GM20431 (cell line): ENCODE measurements around the gene UPK1B.

Experiments used
- in situ Hi-C: fragments of 300-500 bp; cut with MseI, MboI; formaldehyde crosslinking; loops from one replicate; pipeline ENCODE4 v1.15.0; 2020; ENCODE audit warnings: low sequenced_read_pairs; ENCODE audit not compliant: unreplicated experiment

The UPK1B gene

DNA sequence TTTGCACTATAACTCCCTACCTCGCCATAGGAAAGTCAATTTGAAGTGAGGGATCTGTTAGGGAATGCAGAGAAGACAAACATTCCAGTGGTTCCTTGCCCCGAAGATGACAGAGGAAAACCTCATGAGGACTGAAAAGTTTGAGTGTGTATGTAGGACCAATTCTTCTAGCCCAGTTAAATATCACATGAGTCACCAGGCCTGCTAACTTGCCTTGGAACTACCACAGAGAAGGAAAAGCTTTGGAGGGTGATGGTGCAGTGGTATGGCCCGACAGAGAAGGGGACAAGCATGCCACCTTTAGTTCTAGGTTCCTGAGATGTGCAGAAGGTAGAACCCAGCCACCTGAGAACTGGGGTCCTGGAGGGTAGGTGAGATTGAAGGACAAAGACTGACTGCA lies 2.6 kb upstream of the UPK1B start:
- in situ Hi-C loops: no loop called here

DNA sequence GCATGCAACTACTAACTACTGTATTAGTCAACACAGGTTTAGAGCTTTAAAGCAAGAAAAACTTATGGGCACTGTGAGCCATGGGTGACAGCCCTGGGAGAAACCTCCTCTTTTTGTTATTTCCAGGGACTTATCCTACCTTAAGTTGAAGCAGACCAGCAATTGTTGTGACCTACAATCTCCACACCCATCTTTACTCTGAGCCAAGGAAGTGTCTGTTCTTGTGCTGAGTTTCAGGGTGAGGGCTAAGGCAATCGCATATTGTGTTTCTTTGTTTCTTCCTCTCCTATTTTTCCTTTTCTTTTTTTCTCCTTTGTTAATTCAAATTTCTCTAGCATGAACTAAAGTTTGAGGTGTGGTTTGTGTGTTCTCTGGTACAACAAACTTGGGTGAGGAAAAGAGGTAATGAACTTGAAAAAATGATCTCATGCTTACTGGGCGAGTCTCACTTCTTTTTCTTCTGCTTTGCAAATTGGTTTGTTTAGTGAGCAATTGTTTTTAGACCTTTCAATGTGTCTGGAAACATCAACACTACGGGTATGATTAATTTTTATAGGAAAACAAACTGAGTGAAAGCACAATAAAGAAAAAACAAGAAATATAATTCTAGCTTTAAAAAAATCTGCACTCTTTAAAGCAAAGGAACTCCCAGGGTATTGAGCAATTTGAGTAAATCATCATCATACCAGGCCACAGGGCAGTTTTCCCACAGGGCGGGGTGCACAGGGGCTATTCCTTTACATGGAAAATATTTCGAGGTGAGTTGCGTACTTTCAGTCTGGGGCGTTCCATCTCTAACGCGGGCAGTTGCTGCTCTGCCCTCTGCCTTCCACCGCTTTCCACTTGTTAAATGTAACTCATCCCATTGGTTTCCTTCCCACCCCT lies 2.7 kb downstream of the UPK1B start:
- in situ Hi-C loops: no loop called here

DNA sequence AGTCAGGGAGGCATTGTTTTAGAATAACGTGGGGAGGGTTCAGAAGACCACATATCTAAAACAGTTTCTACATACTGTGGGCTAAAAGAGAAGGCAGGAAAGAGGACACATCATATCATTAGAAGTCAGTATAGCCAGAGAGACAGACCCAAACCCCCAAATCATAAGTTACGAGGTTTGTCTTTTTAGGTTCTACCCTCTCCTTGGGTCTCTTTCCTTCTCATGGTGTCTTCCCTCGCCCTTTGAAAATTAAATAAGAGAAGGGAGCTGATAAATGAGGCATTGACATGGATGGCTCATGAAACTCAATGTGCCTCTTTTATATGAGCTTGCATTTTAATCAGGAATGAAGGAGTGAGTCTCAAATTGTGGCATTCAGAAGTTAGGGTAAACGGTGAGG lies 3.4 kb downstream of the UPK1B start:
- in situ Hi-C loops: no loop called here

DNA sequence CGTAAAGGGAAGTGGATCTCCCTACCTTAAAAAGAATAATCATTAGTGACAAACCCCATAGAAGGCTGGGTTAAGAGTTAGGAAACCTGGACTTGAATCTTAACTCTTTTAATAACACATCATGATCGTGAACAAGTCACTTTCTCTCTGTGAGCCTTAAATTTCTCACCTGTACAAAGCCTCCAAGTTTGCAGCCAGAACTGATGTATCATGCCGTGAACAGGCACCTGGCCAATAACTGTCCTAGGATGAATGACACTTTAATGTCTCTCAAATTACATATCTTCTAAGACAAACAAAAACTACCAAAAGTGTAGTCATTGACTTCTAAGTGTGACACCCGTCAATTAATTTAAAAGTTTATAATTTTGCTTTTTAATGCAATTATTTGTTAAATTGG lies 3.9 kb downstream of the UPK1B start:
- in situ Hi-C loops: no loop called here

DNA sequence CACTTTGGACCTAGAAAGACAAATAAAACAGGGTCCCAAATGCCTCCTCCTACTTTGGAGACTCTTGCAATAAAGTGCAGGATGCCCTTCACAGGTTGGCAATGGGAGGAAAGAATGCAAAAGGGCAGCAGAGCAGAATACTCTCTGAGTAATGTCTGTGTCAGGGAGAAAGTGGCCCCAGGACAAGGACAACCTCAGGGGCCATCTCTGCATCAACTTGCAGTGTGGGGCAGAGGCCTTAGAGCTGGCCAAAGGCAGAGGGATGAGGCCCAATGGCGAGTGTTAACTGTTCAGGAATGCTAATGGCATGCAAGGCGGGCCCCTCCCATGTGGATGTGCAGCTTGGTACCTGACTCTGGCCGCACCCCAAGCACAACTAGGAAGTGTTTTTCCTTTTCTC lies 8.4 kb downstream of the UPK1B start:
- in situ Hi-C loops: no loop called here

DNA sequence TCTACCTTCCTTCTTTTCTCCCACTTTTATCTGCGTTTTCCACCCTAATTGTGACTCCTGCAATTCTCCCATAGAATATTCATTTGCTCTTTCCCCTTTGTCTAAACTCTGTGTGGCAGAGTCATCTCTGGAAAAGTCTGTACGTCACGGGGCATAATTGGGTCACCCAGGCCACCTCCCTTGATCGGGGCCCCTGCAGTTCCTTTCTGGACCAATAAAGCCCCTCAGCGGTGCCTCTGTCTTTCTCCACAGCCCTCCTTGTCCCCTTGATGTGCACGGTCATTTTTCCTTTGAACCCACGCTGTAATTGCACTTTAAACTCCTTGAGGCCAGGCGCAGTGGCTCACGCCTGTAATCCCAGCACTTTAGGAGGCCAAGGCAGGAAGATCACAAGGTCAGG lies 10.7 kb downstream of the UPK1B start:
- in situ Hi-C loops: no loop called here

DNA sequence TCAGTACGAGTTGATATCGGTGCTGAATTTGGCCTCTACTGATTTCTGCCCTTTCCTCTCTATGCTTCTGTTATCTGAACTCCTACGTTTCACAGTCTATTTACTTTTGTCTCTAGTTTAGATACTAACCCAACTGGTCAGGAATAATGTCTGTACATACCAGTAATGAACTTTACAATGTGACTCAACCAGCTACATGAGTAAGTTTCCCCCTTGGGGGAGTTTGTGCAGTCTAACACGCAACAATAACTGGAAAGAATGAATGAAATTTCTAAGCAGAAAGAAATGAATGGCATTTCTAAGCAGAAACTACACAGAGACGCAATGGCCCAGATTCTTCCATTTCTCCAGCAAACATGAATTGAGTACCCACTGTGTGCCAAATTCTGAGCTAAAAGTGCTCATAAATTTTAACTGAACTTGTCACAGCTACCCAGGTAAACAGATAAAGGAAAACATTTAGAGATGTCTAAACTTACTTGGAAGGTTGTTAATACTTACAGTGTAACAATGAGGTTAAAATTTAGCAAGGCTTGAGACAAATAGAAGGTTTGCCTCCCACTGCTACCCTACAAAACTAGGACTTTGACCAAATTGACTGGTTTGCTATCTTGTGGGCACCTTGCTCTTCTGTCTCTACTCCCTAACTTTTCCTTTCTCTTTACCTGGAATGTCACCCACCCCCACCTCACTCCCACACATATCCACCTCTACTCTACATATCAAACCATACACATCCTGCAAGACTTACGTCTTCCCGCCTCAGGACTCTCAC lies 11.6 kb downstream of the UPK1B start:
- in situ Hi-C loops: no loop called here

DNA sequence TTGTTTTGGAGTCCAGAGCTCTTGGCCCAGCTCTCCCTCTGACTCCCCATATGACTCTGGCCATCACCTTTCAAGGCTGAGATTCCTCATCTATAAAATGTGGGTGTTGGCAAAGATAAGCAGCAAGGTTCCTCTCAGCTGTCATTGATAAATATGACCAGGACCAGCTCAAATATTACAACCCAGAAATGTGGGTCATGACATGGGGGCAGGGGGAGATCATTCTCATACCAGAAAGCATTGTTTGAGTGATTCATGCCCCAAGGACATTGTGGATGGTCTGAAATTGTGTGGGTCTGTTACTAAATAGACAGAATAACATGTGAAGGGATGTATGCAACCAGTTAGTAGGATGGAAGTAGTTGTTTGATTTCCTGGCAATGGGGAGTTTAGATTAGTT lies 13.9 kb downstream of the UPK1B start:
- in situ Hi-C loops: no loop called here

DNA sequence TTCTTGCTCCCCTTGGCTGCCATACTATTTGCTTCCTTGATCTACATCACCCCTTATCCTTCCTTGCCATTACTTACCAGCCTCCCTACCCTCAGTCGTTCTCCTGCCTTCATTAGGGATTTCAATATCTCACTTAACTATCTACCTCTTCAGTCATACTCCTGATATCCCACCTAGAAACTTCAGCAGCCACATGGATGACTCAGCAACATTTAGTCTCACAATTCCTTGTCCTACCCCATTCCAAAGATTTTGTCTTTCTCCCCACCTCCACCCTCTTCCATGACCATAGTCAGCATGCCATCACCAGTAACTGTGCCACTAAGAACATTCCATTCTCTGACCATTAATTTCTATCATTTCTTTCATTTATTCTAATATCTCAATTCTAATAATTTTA lies 18.4 kb downstream of the UPK1B start:
- in situ Hi-C loops: no loop called here

DNA sequence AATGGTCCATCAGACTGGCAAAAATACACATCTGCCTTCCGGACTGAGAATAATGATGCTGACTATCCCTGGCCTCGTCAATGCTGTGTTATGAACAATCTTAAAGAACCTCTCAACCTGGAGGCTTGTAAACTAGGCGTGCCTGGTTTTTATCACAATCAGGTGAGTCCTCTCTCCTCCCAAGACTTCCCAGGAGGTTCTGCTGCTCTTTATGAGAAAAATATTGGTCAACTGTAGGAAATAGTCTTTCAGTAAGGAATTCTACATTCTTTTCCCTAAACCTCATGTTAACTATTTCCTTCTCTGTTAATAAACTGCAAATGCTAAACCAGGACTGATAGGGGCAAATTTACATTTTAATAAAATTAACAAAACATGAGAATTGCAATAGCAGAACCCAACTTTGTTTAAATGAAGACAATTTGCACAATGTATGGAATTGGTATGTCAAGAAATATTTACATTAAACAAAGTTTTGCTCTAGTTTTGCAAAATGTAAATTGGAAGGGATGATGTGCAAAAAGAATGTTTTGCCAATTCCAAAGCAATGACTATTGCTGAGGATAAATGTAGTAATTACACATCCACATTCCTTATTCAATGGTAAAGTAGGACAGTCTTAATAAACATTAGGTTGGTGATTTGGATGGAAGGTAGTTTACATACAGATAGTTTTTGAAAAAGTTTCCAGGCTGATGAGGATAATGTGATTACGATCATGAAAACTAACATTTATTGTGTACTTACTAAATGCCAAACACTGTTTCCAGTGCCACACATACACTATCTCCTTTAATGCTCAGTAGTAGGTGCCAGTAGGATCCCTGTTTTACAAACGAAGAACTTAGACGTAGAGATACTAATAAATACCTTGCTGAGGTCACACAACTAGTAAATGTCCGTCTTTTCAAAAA lies 21.1 kb downstream of the UPK1B start:
- in situ Hi-C loops: no loop called here

DNA sequence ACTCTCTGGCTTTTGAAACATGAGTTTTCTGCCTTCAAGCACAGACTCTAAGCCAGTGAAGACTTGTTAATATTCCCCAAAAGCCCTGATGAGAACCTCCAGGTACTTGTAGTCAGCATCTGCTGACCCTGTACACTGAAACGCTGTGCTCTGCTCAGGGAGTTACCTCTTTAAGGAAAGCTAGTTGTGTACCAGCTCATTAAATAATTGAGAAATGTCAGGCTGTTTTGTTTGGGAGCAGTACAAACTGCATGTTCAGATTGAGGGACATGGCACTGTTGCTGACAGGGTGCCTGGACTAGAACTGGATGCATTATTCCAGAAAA lies 21.7 kb downstream of the UPK1B start:
- in situ Hi-C loops: no loop called here

DNA sequence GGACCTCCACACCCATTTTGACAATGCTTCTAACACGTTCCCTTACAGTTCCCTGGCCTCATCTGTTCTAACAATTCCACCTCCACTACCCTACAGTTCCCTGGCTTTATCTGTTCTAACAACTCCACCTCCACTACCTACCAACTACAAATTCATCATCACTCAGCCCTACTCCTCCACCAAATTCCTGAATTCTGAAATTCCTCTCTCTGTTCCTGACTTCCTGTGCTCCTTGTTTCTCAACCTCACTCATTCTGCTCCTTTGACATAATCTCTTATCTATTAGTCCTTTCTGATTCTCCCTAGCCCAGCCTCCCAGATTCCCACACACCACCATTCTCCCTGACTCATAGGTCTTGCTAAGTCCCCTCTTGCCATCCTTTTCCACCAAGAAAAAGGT lies 22.5 kb downstream of the UPK1B start:
- in situ Hi-C loops: no loop called here

DNA sequence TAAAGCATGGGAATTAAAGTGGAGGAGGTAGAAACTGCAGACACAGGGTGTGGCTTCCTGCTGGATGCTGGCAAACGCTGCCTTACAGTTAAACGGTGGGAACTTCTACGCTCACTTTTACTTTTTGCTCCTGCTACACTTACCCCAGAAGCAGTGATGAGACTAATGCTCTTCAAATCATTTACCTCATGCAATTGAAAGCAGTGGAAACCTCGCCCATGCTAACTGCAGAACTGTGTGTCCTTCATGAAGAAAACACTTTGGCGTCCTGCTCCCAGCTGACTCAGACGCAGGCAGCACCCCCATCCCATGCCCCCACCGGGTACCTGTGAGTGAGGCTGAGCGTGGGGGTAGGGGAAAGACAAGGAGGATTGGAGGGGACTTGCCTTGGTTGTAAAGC lies 31.8 kb downstream of the UPK1B start:
- in situ Hi-C loops: no loop called here

DNA sequence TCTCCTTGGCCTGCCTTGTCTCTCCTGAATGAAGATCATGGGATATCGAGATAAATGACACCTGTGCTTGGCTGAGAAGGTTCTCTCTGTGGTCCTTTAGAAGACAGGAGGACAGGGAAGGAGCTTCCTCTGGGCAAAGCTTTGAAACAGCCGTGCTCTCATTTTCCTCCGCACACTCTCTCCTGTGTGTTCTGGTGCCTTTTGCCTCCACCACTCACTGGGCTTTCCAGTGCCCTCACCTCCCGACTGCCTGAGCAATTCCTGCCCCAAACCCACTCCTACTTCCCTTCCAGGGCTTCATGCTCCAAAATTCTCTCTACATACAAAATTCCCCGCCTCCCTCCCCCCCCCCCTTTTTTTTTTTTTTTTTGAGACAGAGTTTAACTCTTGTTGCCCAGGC lies 32.3 kb downstream of the UPK1B start:
- in situ Hi-C loops: no loop called here

DNA sequence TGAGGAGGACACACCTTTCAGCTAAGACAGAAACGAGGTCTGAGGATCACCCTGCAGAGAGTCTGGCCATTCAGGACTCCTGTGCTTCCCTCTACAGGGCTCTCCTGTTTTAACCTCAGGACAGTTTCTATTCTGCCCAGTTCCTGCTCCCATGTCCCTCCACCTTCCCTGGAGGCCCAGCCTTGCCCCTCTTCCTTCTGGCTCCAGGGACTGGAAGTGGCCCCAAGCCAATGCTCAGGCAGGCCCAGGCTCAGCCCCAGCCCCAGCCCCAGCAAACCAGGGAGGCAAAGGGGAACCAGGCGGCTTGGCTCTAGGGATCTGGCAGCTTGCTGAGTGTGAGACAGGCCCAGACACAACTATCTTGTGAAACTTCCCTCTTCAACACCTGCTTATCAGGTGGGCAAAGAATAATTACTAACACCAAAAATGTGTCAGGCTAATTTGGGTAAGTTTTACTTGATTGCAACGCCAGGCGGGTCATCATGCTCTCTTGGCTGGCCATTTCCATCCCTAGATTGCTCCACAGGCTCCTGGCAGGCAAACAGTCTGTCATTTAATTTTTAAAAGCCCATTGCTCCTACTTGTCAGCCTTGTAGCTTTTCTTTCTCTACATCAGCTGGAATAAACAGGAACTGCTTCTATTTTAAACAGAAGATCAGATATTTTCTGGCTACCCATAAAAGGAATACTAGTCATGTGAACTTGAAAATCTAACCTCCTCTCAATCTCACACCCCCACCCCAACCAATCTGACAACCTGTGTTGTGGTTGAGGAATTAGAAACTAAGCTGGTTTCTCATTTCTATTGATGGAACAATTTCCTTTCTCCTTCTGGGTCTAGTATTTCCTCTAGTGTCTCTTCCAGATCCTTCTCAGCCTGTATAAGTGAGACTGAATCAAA lies 33.5 kb downstream of the UPK1B start:
- in situ Hi-C loops: no loop called here

DNA sequence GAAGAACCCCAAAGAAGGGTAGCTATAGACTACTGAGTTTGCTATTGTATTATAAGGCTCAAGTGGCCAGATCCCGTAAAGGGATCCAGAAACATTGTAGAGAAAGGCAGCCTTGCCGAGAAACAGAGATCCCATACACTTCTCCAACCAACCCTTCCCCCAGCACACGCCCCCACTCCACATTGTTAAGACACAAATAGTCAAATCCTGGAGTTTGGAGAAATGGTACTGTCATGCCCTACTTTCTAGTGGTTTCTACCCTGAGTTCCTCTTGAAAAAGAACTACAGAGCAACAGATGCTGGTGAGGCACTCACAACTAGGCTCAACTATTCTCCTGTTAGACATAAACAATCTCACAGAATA lies 34.1 kb downstream of the UPK1B start:
- in situ Hi-C loops: no loop called here

DNA sequence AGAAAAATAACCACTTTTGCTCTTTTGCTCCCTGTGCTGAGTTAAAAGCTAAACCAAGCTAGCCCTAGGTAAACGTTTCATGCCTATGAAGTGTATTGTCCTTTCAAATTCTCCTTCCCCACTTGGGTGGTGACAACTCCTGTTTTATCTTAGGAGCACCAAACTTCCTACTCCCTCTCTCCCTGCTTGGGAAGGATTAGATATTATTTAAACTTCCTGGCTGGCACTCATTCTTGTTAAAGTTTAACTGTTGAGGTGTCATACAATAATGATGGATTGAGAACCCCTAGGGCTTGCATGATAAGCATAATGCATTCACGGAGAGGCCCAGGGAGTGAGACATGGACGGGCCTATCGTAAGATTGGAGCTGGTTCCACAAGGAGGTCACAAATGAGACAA lies 37.8 kb downstream of the UPK1B start:
- in situ Hi-C loops: no loop called here

DNA sequence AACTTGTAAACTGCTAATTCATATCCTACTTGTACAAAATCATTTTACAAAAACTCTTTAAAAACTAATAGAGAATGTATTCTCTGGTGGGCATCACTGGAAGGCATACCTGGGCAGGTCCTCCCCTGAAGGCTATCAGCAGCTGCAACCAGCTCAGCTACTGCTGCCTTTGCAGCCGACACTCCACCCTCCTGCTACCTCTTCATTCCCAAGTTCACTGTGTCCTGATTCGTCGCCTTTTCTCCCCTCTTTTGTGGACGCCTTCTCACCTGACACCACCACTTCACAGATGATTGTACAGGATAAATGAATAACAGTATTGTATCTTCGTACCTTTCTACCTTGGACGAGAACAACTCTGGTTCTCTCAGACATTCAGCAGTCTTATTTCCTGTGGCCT lies 38.4 kb downstream of the UPK1B start:
- in situ Hi-C loops: no loop called here

DNA sequence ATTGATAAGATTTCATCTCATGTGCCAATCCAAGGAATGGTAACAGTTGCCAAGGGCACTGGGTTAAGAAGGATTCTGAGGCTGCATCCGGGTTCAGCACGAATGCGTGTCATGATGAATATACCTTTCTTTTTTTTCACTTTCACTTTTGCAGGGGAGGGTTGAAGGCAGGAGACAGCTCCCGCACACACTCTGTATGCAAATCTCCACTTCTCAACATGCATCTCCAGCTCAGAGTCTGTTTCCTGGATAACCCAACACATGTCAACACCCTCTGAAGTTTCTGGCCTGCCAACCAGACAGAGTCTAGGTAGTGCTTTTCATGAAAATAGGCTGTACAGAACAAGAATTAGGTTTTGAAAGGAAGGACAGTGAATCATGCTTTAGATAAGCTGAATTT lies 45.7 kb downstream of the UPK1B start:
- in situ Hi-C loops: no loop called here

DNA sequence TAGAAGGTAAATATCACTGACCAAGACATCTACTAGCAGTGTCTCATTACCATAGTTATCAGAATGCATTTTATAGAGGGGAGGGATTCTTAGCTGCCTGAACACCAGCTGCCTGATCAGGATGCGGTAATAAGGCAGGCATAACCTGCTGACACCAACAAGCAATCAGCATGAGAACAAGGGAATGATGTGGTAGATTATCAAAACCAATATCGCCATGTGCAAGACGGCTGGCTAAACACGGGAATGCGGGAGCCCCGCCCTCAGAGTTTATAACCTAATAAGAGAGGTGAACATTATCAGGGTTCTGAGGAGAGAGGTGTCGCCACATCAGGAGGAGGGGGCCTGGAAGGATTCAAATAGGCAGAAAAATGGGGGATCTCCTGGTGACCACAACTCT lies 46.8 kb downstream of the UPK1B start:
- in situ Hi-C loops: no loop called here
